Measurements from ENCODE around the gene RPS27L.

RPS27L gene

DNA sequence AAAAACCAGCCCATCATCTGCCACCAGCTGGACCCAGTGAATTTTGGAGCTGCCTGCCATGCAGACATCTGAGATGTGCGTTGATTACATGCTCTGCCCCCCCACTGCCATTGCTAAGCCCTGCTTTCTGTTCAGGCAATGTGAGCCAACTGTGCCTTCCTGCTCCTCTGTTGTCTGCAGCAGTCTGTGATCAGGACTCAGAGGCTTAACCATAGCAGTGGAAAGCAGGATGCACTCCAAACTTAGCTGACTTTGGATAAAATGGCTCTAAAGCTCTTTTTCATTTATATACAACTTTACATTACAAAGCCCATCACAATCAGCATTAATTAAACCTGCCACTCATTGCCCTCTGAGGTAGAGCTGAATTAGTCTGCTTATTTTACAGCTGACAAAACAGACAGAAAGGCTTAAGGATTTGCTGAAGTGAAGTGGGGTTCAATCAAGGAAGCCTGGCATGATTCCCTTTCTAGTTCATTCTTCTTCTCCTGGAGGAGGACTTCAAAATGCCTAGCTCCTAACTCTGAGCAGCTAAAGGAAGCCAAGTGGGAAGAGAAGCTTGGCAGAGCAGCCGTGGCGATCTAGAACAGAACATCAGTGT lies 15.7 kb upstream of the RPS27L start:
- H3K4me3 ChIP-seq (ENCODE audit: low read length): no peak overlapping the region
- TF ChIP-seq, protein P1, sequence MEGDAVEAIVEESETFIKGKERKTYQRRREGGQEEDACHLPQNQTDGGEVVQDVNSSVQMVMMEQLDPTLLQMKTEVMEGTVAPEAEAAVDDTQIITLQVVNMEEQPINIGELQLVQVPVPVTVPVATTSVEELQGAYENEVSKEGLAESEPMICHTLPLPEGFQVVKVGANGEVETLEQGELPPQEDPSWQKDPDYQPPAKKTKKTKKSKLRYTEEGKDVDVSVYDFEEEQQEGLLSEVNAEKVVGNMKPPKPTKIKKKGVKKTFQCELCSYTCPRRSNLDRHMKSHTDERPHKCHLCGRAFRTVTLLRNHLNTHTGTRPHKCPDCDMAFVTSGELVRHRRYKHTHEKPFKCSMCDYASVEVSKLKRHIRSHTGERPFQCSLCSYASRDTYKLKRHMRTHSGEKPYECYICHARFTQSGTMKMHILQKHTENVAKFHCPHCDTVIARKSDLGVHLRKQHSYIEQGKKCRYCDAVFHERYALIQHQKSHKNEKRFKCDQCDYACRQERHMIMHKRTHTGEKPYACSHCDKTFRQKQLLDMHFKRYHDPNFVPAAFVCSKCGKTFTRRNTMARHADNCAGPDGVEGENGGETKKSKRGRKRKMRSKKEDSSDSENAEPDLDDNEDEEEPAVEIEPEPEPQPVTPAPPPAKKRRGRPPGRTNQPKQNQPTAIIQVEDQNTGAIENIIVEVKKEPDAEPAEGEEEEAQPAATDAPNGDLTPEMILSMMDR (conservative IDR thresholded peaks at IDR 0.05; ENCODE audit: low read depth, low read length): no peak
- DNase-seq (ENCODE audit: low read depth): no peak

DNA sequence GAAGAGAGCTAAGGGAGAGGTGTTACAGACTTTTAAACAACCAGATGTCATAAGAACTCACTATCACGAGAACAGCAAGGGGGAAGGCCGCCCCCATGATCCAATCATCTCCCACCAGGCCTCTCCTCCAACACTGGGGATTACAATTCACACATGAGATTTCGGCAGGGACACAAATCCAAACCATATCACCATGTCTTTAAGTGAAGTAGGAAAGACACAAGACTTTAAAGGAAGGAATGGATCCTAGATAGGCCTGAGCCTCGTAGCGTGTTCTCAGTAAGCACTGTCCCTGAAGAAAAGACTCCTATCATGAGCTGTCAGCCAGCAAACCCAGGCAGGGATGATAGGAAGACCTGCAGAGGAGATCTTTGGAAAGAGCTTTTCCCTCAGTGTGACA lies 15.1 kb upstream of the RPS27L start:
- no peak overlapping the region for H3K4me3 ChIP-seq (ENCODE audit: low read length)
- DNase-seq (ENCODE audit: low read depth): no peak
- TF ChIP-seq, protein P1 (conservative IDR thresholded peaks at IDR 0.05; ENCODE audit: low read depth, low read length): no peak

DNA sequence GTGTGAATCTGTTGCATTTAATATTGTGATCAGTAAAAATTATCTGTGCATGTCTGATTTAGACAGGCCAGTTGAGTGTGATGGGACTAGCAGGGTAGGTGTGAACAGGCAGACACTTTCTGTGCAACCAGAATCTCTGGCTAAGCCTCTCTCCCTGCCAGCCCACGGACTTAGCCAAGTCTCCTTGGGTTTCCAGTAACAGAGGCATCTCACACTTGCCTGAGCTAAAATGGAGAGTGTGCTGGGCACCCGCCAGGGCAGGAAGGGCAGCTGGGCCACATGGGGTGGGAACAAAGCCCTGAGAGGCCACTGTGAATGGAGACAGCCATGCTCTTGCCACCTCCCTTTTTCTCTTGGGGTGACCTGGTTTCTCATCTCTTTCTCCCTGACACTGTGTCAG lies 12.5 kb upstream of the RPS27L start:
- DNase-seq (ENCODE audit: low read depth): no peak
- TF ChIP-seq, protein P1 (conservative IDR thresholded peaks at IDR 0.05; ENCODE audit: low read depth, low read length): no peak
- H3K4me3 ChIP-seq (ENCODE audit: low read length): no peak overlapping the region

DNA sequence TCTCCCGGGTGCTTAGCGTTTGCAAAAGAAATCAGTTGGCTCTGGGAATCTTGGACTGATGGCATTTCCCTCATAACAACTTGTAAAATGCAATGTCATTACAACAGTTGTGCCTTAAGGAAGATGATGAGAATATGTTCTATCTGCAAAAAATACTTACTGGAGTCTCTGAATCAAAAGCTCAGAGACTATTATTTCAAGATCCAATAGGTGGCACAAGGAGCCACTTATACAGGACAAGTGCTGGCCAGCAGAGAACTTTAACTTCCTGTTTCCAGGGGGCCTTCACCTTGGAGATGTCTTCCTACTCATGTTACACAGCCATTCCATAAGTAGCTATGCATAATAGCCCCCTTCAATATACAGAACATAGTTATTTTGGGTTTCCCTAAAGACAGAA lies 8.9 kb upstream of the RPS27L start:
- TF ChIP-seq, protein P1 (conservative IDR thresholded peaks at IDR 0.05; ENCODE audit: low read depth, low read length): no peak
- DNase-seq (ENCODE audit: low read depth): no peak
- H3K4me3 ChIP-seq (ENCODE audit: low read length): no peak overlapping the region

DNA sequence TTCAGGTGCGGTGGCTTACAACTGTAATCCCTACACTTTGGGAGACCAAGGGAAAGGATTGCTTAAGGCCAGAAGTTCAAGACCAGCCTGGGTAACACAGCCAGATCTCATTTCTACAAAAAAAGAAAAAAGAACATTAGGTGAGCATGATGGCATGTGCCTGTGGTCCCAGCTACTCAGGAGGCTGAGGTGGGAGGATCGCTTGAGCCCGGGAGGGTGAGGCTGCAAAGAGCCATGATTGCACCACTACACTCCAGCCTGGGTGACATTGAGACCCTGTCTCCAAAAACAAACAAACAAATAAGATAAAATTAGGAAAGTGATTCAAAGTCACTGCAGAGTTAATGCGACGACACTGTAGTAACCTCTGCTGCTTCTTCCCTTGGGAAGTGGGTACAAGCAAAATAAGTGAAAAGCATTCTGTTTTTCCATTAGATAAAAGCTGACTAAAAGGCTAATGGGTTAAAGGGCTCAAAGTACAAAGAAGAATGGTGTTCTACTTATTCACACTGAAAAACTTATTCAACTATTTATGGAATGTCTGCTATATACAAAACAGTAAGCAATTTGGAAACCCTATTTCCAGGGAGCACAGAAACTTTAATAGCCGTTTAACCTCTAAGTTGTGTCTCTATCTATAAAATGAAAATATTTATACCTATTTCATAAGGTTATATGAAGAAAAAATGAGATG lies 8.0 kb upstream of the RPS27L start:
- H3K4me3 ChIP-seq (ENCODE audit: low read length): no peak overlapping the region
- no peak for DNase-seq (ENCODE audit: low read depth)
- TF ChIP-seq, protein P1 (conservative IDR thresholded peaks at IDR 0.05; ENCODE audit: low read depth, low read length): no peak

DNA sequence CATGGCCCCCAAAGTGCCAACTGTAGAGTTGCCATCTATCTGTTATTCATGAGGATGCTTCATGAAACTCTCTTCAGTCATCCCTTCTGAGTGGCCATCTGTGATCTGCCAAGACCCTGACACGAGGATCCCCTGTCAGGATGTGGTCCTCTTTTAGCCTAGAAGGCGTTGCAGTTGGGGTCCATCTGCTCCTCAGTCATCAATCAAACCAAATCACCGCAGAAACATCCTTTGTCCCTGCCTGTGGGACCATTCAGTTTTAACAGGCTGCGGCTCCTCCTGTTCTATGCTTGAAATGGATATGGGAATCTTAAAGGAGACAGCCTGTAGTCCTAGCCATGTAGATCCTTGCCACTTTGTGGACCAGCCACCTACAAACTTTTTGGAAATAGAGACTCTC lies 5.9 kb upstream of the RPS27L start:
- no peak for DNase-seq (ENCODE audit: low read depth)
- H3K4me3 ChIP-seq (ENCODE audit: low read length): no peak overlapping the region
- TF ChIP-seq, protein P1 (conservative IDR thresholded peaks at IDR 0.05; ENCODE audit: low read depth, low read length): no peak

DNA sequence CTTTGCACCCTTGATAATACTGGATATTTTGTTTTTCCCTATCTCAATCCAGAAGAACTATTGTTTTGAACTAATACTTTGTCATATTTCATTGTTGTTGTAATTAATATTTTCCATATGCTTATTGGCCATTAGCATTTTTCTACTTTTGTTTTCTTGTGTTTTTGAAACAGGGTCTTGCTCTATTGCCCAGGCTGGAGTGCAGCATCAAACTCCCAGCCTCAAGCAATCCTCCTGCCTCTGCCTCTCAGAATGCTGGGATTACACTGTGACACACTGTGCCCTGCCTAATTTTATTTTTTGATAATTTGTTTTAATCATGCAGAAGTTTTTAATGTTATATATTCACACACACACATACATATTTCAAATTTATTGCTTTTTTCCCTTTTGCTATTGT lies 3.4 kb upstream of the RPS27L start:
- no peak overlapping the region for H3K4me3 ChIP-seq (ENCODE audit: low read length)
- no peak for DNase-seq (ENCODE audit: low read depth)
- TF ChIP-seq, protein P1 (conservative IDR thresholded peaks at IDR 0.05; ENCODE audit: low read depth, low read length): no peak

Measured in retinal pigment epithelial cell (primary cell).